Esophagus muscularis mucosa (tissue), 4 donors: ENCODE data around the gene TLR8. TPM values are rescaled to one million over a fixed set of nuclear protein-coding genes. Genes with fewer than 3 reads are reported as not detected.

Experiments
- DNase-seq: peaks from one replicate; pipeline ENCODE4 v3.0.0-alpha.2; 2017; ENCODE audit errors: extremely low spot score
- H3K27ac ChIP-seq, 4 donors: fragments of 200-600 bp; sonication (generic); replicated peaks in 1 of 4; 1 replicate in 3 of 4; 2 replicates in 1 of 4; pipeline ENCODE4 v1.5.1; 2016 to 2019; ENCODE audit warnings: mild to moderate bottlenecking in 1 of 4
- H3K27me3 ChIP-seq, 4 donors: fragments of 200-600 bp; sonication (generic); one replicate each; pipeline versions ENCODE4 v1.5.1 to v1.6.0; 2016 to 2019
- H3K36me3 ChIP-seq, 4 donors: fragments of 200-600 bp; sonication (generic); one replicate each; pipeline ENCODE4 v1.5.1; 2016 to 2019
- H3K4me1 ChIP-seq, 4 donors: fragments of 200-600 bp; sonication (generic); one replicate each; pipeline ENCODE4 v1.5.1; 2016 to 2019
- H3K4me3 ChIP-seq, 4 donors: fragments of 200-600 bp; sonication (generic); 1 replicate in 2 of 4; 2 replicates in 2 of 4; pipeline ENCODE4 v1.5.1; 2016 to 2019; ENCODE audit warnings: mild to moderate bottlenecking in 4 of 4, moderate library complexity in 1 of 4
- H3K9me3 ChIP-seq, 4 donors: fragments of 200-600 bp; sonication (generic); 1 replicate in 3 of 4; 2 replicates in 1 of 4; pipeline ENCODE4 v1.5.1; 2016 to 2019
- EP300 ChIP-seq: sonication (generic); formaldehyde crosslinking; IDR thresholded peaks from one replicate; pipeline ENCODE4 v1.6.1; 2017; ENCODE audit warnings: antibody characterized with exemption
- POLR2A ChIP-seq: fragments of 450-650 bp; IDR thresholded peaks from one replicate; pipeline ENCODE4 v1.6.1; 2017; ENCODE audit warnings: antibody characterized with exemption, moderate library complexity, mild to moderate bottlenecking, low read depth
- POLR2AphosphoS5 ChIP-seq, 2 donors: sonication (generic); formaldehyde crosslinking; IDR thresholded peaks; one replicate each; pipeline ENCODE4 v1.6.1; 2017; ENCODE audit warnings: antibody characterized with exemption in 2 of 2
- WGBS: methylation state at CpG from one replicate; pipeline ENCODE4 v1.1.5; 2018; 5-methylcytosine and 5-hydroxymethylcytosine counted together
- intact Hi-C: fragments of 100-400 bp; cut with DNase I; formaldehyde crosslinking; loops from one replicate; pipeline ENCODE4 v1.15.1; 2023
- total RNA-seq, 4 donors: library from RNA; depleted of rRNA; stranded (reverse); fragments of >200 nt; gene quantifications; one replicate each; pipeline versions ENCODE4 v1.1.0 to v1.2.1, GENCODE V29; 2016
- TF ChIP-seq, protein P1 (sequence below), 3 experiments: fragments of 200-600 bp in 2 of 3; fragments of 450-650 bp in 1 of 3; sonication (generic) in 2 of 3; IDR thresholded peaks; one replicate each; pipeline ENCODE4 v1.5.1; 2017 to 2019; ENCODE audit warnings: antibody characterized with exemption in 3 of 3, mild to moderate bottlenecking in 2 of 3, moderate library complexity in 1 of 3

The TLR8 gene
- total RNA-seq, 4 donors from 2014 or later, result 0.34 to 4.3 (median 1.8) TPM

GRCh38 chrX:12921886-12922598 is 15.6 kb downstream of the TLR8 start:
- no peak overlapping the region for H3K4me3 ChIP-seq
- TF ChIP-seq EP300 (no peak), POLR2AphosphoS5 (IDR thresholded peaks at IDR 0.05) (no peak), POLR2A (no peak)
- TF ChIP-seq, protein P1, sequence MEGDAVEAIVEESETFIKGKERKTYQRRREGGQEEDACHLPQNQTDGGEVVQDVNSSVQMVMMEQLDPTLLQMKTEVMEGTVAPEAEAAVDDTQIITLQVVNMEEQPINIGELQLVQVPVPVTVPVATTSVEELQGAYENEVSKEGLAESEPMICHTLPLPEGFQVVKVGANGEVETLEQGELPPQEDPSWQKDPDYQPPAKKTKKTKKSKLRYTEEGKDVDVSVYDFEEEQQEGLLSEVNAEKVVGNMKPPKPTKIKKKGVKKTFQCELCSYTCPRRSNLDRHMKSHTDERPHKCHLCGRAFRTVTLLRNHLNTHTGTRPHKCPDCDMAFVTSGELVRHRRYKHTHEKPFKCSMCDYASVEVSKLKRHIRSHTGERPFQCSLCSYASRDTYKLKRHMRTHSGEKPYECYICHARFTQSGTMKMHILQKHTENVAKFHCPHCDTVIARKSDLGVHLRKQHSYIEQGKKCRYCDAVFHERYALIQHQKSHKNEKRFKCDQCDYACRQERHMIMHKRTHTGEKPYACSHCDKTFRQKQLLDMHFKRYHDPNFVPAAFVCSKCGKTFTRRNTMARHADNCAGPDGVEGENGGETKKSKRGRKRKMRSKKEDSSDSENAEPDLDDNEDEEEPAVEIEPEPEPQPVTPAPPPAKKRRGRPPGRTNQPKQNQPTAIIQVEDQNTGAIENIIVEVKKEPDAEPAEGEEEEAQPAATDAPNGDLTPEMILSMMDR (IDR thresholded peaks at IDR 0.05), result no peak
- intact Hi-C loops, result no loop called here

GRCh38 chrX:12922599-12922919 is 16.1 kb downstream of the TLR8 start:
- no peak overlapping the region for H3K27ac ChIP-seq
- no peaks in the 10 kb centered on the region for H3K4me1 ChIP-seq
- no peaks in the 10 kb centered on the region for H3K36me3 ChIP-seq
- no peaks in the 10 kb centered on the region for H3K9me3 ChIP-seq
- TF ChIP-seq POLR2AphosphoS5 (IDR thresholded peaks at IDR 0.05), result no peak
- TF ChIP-seq POLR2A, result no peak
- TF ChIP-seq EP300, result no peak
- TF ChIP-seq, protein P1 (IDR thresholded peaks at IDR 0.05), result no peak
- H3K27me3 ChIP-seq, result no peaks in the 10 kb centered on the region
- intact Hi-C loops, result no loop called here
- DNase-seq, result no peak
- no peak overlapping the region for H3K4me3 ChIP-seq

More at GRCh38 chrX:12921886-12922598, 15.6 kb downstream of the TLR8 start:
- H3K9me3 ChIP-seq, result no peaks in the 10 kb centered on the region
- H3K27me3 ChIP-seq, result no peaks in the 10 kb centered on the region
- no peak overlapping the region for H3K27ac ChIP-seq
- no peaks in the 10 kb centered on the region for H3K36me3 ChIP-seq
- H3K4me1 ChIP-seq, result no peaks in the 10 kb centered on the region
- DNase-seq, result no peak
- WGBS, result 86% methylated on average over 10 of the region's 10 CpGs

- no peak for TF ChIP-seq POLR2A
- no peak for DNase-seq
- no peaks in the 10 kb centered on the region for H3K27me3 ChIP-seq
- H3K4me1 ChIP-seq, result no peaks in the 10 kb centered on the region
- no peak overlapping the region for H3K27ac ChIP-seq
- intact Hi-C loops, result no loop called here
- H3K4me3 ChIP-seq, result no peak overlapping the region
- H3K36me3 ChIP-seq, result no peaks in the 10 kb centered on the region
- WGBS, result 70% methylated on average over 4 of the region's 4 CpGs
- H3K9me3 ChIP-seq, result no peaks in the 10 kb centered on the region
Observed at GRCh38 chrX:12929701-12930100, 23.3 kb downstream of the TLR8 start.

GRCh38 chrX:12930150-12930549 is 23.7 kb downstream of the TLR8 start:
- Histone ChIP-seq H3K4me1 (no peaks in the 10 kb centered on the region), H3K4me3 (no peak overlapping the region), H3K27me3 (no peaks in the 10 kb centered on the region), H3K9me3 (no peaks in the 10 kb centered on the region), H3K36me3 (no peaks in the 10 kb centered on the region), H3K27ac (no peak overlapping the region)
- no peak for DNase-seq
- WGBS, result 94% methylated on average over 2 of the region's 2 CpGs
- no peak for TF ChIP-seq POLR2A
- no peak for TF ChIP-seq EP300
- TF ChIP-seq, protein P1 (IDR thresholded peaks at IDR 0.05), result no peak
- no peak for TF ChIP-seq POLR2AphosphoS5 (IDR thresholded peaks at IDR 0.05)
- intact Hi-C loops, result no loop called here

- TF ChIP-seq POLR2AphosphoS5 (IDR thresholded peaks at IDR 0.05) (no peak), EP300 (no peak), POLR2A (no peak)
- TF ChIP-seq, protein P1 (IDR thresholded peaks at IDR 0.05), result no peak
- Histone ChIP-seq H3K27me3 (no peaks in the 10 kb centered on the region), H3K4me3 (no peak overlapping the region), H3K27ac (no peak overlapping the region), H3K9me3 (no peaks in the 10 kb centered on the region), H3K4me1 (no peaks in the 10 kb centered on the region), H3K36me3 (no peaks in the 10 kb centered on the region)
- 82% methylated on average over 1 of the region's 1 CpG for WGBS
- intact Hi-C loops, result no loop called here
- no peak for DNase-seq
Observed at GRCh38 chrX:12932244-12932643, 25.8 kb downstream of the TLR8 start.
